ENCODE data around the gene NXPH4.

NXPH4 gene

DNA sequence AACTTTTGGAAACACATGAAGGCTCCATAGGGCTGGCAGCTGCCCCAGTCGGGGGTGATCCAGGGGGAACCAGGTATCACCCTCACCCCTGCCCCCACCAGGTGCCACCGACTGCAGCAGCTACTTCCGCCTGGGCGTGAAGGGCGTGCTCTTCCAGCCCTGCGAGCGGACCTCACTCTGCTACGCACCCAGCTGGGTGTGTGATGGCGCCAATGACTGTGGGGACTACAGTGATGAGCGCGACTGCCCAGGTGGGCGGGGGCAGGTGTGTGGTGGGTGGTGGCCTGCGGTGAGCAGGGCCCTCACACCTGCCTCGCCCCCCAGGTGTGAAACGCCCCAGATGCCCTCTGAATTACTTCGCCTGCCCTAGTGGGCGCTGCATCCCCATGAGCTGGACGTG lies 22.3 kb upstream of the NXPH4 start:
- Histone ChIP-seq H3K4me3 (ENCODE audit: low read length in 2 of 2) (no peak overlapping the region), H3K36me3 (ENCODE audit: control insufficient read depth in 2 of 2, insufficient read depth in 2 of 2, low read length in 2 of 2) (peaks cover 82 to 85% of the 10 kb centered on the region in 2 donors), H3K4me1 (ENCODE audit: control insufficient read depth, insufficient read depth, low read length) (no peaks in the 10 kb centered on the region), H3K27ac (ENCODE audit: low read length) (no peak overlapping the region), H3K27me3 (ENCODE audit: control insufficient read depth in 1 of 2, insufficient read depth in 2 of 2, low read length in 2 of 2) (no peaks in the 10 kb centered on the region), H3K9me3 (ENCODE audit: control insufficient read depth in 2 of 2, low read length in 2 of 2) (no peaks in the 10 kb centered on the region), H3K9ac (ENCODE audit: low read length in 2 of 2) (no peak overlapping the region)

- peaks cover 80 to 92% of the 10 kb centered on the region in 2 donors for H3K36me3 ChIP-seq (ENCODE audit: control insufficient read depth in 2 of 2, insufficient read depth in 2 of 2, low read length in 2 of 2)
- no peak overlapping the region for H3K27ac ChIP-seq (ENCODE audit: low read length)
- no peaks in the 10 kb centered on the region for H3K27me3 ChIP-seq (ENCODE audit: control insufficient read depth in 1 of 2, insufficient read depth in 2 of 2, low read length in 2 of 2)
- H3K4me1 ChIP-seq (ENCODE audit: control insufficient read depth, insufficient read depth, low read length), result no peaks in the 10 kb centered on the region
- H3K4me3 ChIP-seq (ENCODE audit: low read length in 2 of 2), result no peak overlapping the region
- no peak overlapping the region for H3K9ac ChIP-seq (ENCODE audit: low read length in 2 of 2)
- H3K9me3 ChIP-seq (ENCODE audit: control insufficient read depth in 2 of 2, low read length in 2 of 2), result no peaks in the 10 kb centered on the region
These were observed 21.4 kb upstream of the NXPH4 start for GRCh38 chr12:57195186-57195585.

GRCh38 chr12:57195611-57196371 lies 20.8 kb upstream of the NXPH4 start:
- Histone ChIP-seq H3K9me3 (ENCODE audit: control insufficient read depth in 2 of 2, low read length in 2 of 2) (no peaks in the 10 kb centered on the region), H3K36me3 (ENCODE audit: control insufficient read depth in 2 of 2, insufficient read depth in 2 of 2, low read length in 2 of 2) (peaks cover 81 to 89% of the 10 kb centered on the region in 2 donors), H3K27ac (ENCODE audit: low read length) (no peak overlapping the region), H3K4me3 (ENCODE audit: low read length in 2 of 2) (no peak overlapping the region), H3K9ac (ENCODE audit: low read length in 2 of 2) (no peak overlapping the region), H3K27me3 (ENCODE audit: control insufficient read depth in 1 of 2, insufficient read depth in 2 of 2, low read length in 2 of 2) (no peaks in the 10 kb centered on the region), H3K4me1 (ENCODE audit: control insufficient read depth, insufficient read depth, low read length) (no peaks in the 10 kb centered on the region)

DNA sequence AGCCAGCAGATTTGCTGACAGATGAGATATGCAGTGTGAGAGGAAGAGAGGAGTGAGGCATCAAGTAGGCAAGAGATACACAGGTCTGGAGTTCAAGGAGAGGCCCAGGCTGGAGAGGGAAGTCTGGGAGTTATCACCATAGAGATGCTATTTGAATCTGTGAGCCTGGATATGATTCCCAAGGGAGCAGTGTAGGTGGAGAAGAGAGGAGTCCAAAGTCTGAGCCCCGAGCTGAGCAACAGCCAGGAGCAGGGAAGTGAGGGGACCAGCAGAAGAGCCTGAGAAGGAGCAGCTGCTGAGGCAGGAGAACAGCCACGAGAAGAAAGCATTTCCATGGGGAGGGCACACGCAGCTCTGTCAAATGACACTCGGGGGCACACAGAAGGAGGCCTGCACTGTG lies 20.2 kb upstream of the NXPH4 start:
- Histone ChIP-seq H3K9ac (ENCODE audit: low read length in 2 of 2) (no peak overlapping the region), H3K27ac (ENCODE audit: low read length) (no peak overlapping the region), H3K4me3 (ENCODE audit: low read length in 2 of 2) (no peak overlapping the region), H3K4me1 (ENCODE audit: control insufficient read depth, insufficient read depth, low read length) (no peaks in the 10 kb centered on the region), H3K27me3 (ENCODE audit: control insufficient read depth in 1 of 2, insufficient read depth in 2 of 2, low read length in 2 of 2) (no peaks in the 10 kb centered on the region), H3K36me3 (ENCODE audit: control insufficient read depth in 2 of 2, insufficient read depth in 2 of 2, low read length in 2 of 2) (peaks cover 80 to 88% of the 10 kb centered on the region in 2 donors), H3K9me3 (ENCODE audit: control insufficient read depth in 2 of 2, low read length in 2 of 2) (no peaks in the 10 kb centered on the region)

DNA sequence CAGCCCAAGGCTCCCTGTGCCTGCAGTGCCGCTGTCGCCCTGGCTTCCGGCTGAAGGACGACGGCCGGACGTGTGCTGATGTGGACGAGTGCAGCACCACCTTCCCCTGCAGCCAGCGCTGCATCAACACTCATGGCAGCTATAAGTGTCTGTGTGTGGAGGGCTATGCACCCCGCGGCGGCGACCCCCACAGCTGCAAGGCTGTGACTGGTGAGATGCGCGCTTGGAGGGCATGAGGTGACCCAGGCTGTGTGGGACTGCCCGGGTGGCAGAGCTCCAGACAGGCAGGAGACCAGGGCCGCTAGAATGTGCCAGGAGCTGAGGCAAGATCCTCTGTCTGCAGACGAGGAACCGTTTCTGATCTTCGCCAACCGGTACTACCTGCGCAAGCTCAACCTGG lies 19.6 kb upstream of the NXPH4 start:
- Histone ChIP-seq H3K27me3 (ENCODE audit: control insufficient read depth in 1 of 2, insufficient read depth in 2 of 2, low read length in 2 of 2) (no peaks in the 10 kb centered on the region), H3K4me1 (ENCODE audit: control insufficient read depth, insufficient read depth, low read length) (no peaks in the 10 kb centered on the region), H3K27ac (ENCODE audit: low read length) (no peak overlapping the region), H3K36me3 (ENCODE audit: control insufficient read depth in 2 of 2, insufficient read depth in 2 of 2, low read length in 2 of 2) (peaks cover 81 to 88% of the 10 kb centered on the region in 2 donors), H3K4me3 (ENCODE audit: low read length in 2 of 2) (no peak overlapping the region), H3K9me3 (ENCODE audit: control insufficient read depth in 2 of 2, low read length in 2 of 2) (no peaks in the 10 kb centered on the region), H3K9ac (ENCODE audit: low read length in 2 of 2) (no peak overlapping the region)

DNA sequence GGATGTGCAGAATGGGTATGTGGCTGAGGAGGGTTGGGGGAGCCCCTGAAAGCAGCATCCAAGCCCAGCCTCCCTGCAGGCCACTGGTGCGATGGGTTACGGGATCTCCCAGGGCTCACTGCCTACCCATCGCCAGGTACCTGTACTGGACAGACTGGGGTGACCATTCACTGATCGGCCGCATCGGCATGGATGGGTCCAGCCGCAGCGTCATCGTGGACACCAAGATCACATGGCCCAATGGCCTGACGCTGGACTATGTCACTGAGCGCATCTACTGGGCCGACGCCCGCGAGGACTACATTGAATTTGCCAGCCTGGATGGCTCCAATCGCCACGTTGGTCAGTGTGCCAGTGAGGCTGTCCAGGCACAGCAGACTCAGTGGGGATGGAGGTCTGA lies 18.3 kb upstream of the NXPH4 start:
- Histone ChIP-seq H3K9me3 (ENCODE audit: control insufficient read depth in 2 of 2, low read length in 2 of 2) (no peaks in the 10 kb centered on the region), H3K9ac (ENCODE audit: low read length in 2 of 2) (no peak overlapping the region), H3K4me3 (ENCODE audit: low read length in 2 of 2) (no peak overlapping the region), H3K36me3 (ENCODE audit: control insufficient read depth in 2 of 2, insufficient read depth in 2 of 2, low read length in 2 of 2) (peaks cover 80 to 82% of the 10 kb centered on the region in 2 donors), H3K27ac (ENCODE audit: low read length) (no peak overlapping the region), H3K4me1 (ENCODE audit: control insufficient read depth, insufficient read depth, low read length) (no peaks in the 10 kb centered on the region), H3K27me3 (ENCODE audit: control insufficient read depth in 1 of 2, insufficient read depth in 2 of 2, low read length in 2 of 2) (no peaks in the 10 kb centered on the region)

DNA sequence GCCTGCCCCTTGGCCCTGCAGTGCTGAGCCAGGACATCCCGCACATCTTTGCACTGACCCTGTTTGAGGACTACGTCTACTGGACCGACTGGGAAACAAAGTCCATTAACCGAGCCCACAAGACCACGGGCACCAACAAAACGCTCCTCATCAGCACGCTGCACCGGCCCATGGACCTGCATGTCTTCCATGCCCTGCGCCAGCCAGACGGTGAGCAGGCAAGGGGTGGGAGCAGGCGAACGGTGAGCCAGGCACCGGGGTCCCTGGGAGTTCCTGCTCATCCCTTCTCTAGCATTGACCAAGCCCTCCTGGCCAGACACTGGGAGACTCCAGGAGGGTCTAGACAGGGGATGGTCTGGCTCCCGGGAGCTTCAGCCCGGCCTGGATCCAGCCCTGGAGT lies 17.4 kb upstream of the NXPH4 start:
- no peak overlapping the region for H3K4me3 ChIP-seq (ENCODE audit: low read length in 2 of 2)
- H3K27me3 ChIP-seq (ENCODE audit: control insufficient read depth in 1 of 2, insufficient read depth in 2 of 2, low read length in 2 of 2), result no peaks in the 10 kb centered on the region
- H3K27ac ChIP-seq (ENCODE audit: low read length), result no peak overlapping the region
- peaks cover 80 to 82% of the 10 kb centered on the region in 2 donors for H3K36me3 ChIP-seq (ENCODE audit: control insufficient read depth in 2 of 2, insufficient read depth in 2 of 2, low read length in 2 of 2)
- no peak overlapping the region for H3K9ac ChIP-seq (ENCODE audit: low read length in 2 of 2)
- H3K9me3 ChIP-seq (ENCODE audit: control insufficient read depth in 2 of 2, low read length in 2 of 2), result no peaks in the 10 kb centered on the region
- no peaks in the 10 kb centered on the region for H3K4me1 ChIP-seq (ENCODE audit: control insufficient read depth, insufficient read depth, low read length)

- no peak overlapping the region for H3K27ac ChIP-seq (ENCODE audit: low read length)
- H3K9ac ChIP-seq (ENCODE audit: low read length in 2 of 2), result no peak overlapping the region
- H3K27me3 ChIP-seq (ENCODE audit: control insufficient read depth in 1 of 2, insufficient read depth in 2 of 2, low read length in 2 of 2), result no peaks in the 10 kb centered on the region
- H3K36me3 ChIP-seq (ENCODE audit: control insufficient read depth in 2 of 2, insufficient read depth in 2 of 2, low read length in 2 of 2), result peaks cover 75 to 80% of the 10 kb centered on the region in 2 donors
- no peaks in the 10 kb centered on the region for H3K4me1 ChIP-seq (ENCODE audit: control insufficient read depth, insufficient read depth, low read length)
- H3K4me3 ChIP-seq (ENCODE audit: low read length in 2 of 2), result no peak overlapping the region
- H3K9me3 ChIP-seq (ENCODE audit: control insufficient read depth in 2 of 2, low read length in 2 of 2), result no peaks in the 10 kb centered on the region
These were observed 16.1 kb upstream of the NXPH4 start for GRCh38 chr12:57200497-57200896.

DNA sequence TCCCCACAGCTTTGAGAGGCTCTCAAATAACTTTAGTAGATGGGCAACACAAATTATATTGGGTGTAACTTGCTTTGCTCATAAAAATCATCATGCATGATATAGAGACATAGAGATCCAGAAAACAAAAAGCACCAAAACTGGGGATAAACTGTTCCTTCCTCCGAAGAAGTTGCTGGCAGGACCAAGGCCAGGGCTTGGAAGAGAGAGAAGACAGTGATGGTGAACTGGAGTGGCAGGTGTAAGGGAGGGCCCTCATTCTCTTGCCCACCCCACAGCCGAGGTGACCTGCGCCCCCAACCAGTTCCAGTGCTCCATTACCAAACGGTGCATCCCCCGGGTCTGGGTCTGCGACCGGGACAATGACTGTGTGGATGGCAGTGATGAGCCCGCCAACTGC lies 15.4 kb upstream of the NXPH4 start:
- H3K9ac ChIP-seq (ENCODE audit: low read length in 2 of 2), result no peak overlapping the region
- H3K27ac ChIP-seq (ENCODE audit: low read length), result no peak overlapping the region
- H3K4me1 ChIP-seq (ENCODE audit: control insufficient read depth, insufficient read depth, low read length), result no peaks in the 10 kb centered on the region
- no peaks in the 10 kb centered on the region for H3K9me3 ChIP-seq (ENCODE audit: control insufficient read depth in 2 of 2, low read length in 2 of 2)
- H3K36me3 ChIP-seq (ENCODE audit: control insufficient read depth in 2 of 2, insufficient read depth in 2 of 2, low read length in 2 of 2), result peaks cover 74 to 80% of the 10 kb centered on the region in 2 donors
- H3K27me3 ChIP-seq (ENCODE audit: control insufficient read depth in 1 of 2, insufficient read depth in 2 of 2, low read length in 2 of 2), result no peaks in the 10 kb centered on the region
- no peak overlapping the region for H3K4me3 ChIP-seq (ENCODE audit: low read length in 2 of 2)

- no peaks in the 10 kb centered on the region for H3K4me1 ChIP-seq (ENCODE audit: control insufficient read depth, insufficient read depth, low read length)
- H3K36me3 ChIP-seq (ENCODE audit: control insufficient read depth in 2 of 2, insufficient read depth in 2 of 2, low read length in 2 of 2), result peaks cover 70 to 80% of the 10 kb centered on the region in 2 donors
- H3K27me3 ChIP-seq (ENCODE audit: control insufficient read depth in 1 of 2, insufficient read depth in 2 of 2, low read length in 2 of 2), result no peaks in the 10 kb centered on the region
- H3K9ac ChIP-seq (ENCODE audit: low read length in 2 of 2), result no peak overlapping the region
- H3K27ac ChIP-seq (ENCODE audit: low read length), result no peak overlapping the region
- no peak overlapping the region for H3K4me3 ChIP-seq (ENCODE audit: low read length in 2 of 2)
- H3K9me3 ChIP-seq (ENCODE audit: control insufficient read depth in 2 of 2, low read length in 2 of 2), result no peaks in the 10 kb centered on the region
These were observed 15.0 kb upstream of the NXPH4 start for GRCh38 chr12:57201631-57202030.

DNA sequence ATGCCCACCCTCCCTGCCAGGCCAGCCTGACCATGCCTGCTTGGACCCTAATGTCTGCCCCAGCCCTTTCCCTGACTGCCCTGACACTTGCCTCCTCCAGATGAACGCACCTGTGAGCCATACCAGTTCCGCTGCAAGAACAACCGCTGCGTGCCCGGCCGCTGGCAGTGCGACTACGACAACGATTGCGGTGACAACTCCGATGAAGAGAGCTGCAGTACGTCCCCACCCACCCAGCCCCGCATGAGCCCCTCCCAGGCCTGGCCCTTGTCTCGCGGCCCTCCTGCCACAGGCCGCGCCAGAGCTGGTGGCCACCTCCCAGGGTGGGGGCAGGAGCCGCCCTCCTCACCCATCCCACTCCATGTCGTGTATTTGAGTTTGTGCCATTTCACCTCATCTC lies 14.3 kb upstream of the NXPH4 start:
- Histone ChIP-seq H3K9me3 (ENCODE audit: control insufficient read depth in 2 of 2, low read length in 2 of 2) (no peaks in the 10 kb centered on the region), H3K27ac (ENCODE audit: low read length) (no peak overlapping the region), H3K36me3 (ENCODE audit: control insufficient read depth in 2 of 2, insufficient read depth in 2 of 2, low read length in 2 of 2) (peaks cover 65 to 75% of the 10 kb centered on the region in 2 donors)

More for the DNA sequence above, 14.3 kb upstream of the NXPH4 start:
- no peak overlapping the region for H3K9ac ChIP-seq (ENCODE audit: low read length in 2 of 2)
- H3K4me1 ChIP-seq (ENCODE audit: control insufficient read depth, insufficient read depth, low read length), result no peaks in the 10 kb centered on the region
- no peak overlapping the region for H3K4me3 ChIP-seq (ENCODE audit: low read length in 2 of 2)
- H3K27me3 ChIP-seq (ENCODE audit: control insufficient read depth in 1 of 2, insufficient read depth in 2 of 2, low read length in 2 of 2), result no peaks in the 10 kb centered on the region

Measured in stomach smooth muscle (tissue), 2 donors.